ENCODE results near the gene UST.
"Not testable (repeated sequence)": the region's sequence is repeated elsewhere in the genome, so short reads cannot be mapped to it uniquely, and the experiment has no call there.

UST gene

GRCh38 chr6:148915810-148916209 lies 169.0 kb downstream of the UST start:
- no peak for DNase-seq

- DNase-seq, result not testable (repeated sequence)
Observed at GRCh38 chr6:148916485-148916884, 169.7 kb downstream of the UST start.

- DNase-seq, result no peak
Observed at GRCh38 chr6:148924226-148925012, 177.6 kb downstream of the UST start.

- DNase-seq, result no peak
Observed at GRCh38 chr6:148925701-148926100, 178.9 kb downstream of the UST start.

- DNase-seq, result no peak
Observed at GRCh38 chr6:148926478-148926877, 179.6 kb downstream of the UST start.

GRCh38 chr6:148927586-148927985 lies 180.8 kb downstream of the UST start:
- DNase-seq, result no peak

- no peak for DNase-seq
Observed at GRCh38 chr6:148928811-148929210, 182.0 kb downstream of the UST start.

GRCh38 chr6:148932208-148932607 lies 185.4 kb downstream of the UST start:
- DNase-seq, result no peak

GRCh38 chr6:148932731-148933130 lies 185.9 kb downstream of the UST start:
- no peak for DNase-seq

GRCh38 chr6:148934539-148934938 lies 187.7 kb downstream of the UST start:
- no peak for DNase-seq

GRCh38 chr6:148934961-148935360 lies 188.1 kb downstream of the UST start:
- DNase-seq, result no peak

GRCh38 chr6:148935705-148936435 lies 189.0 kb downstream of the UST start:
- DNase-seq, result no peak

GRCh38 chr6:148943451-148943850 lies 196.6 kb downstream of the UST start:
- DNase-seq, result no peak

- no peak for DNase-seq
Observed at GRCh38 chr6:148944608-148945007, 197.8 kb downstream of the UST start.

- DNase-seq, result no peak
Observed at GRCh38 chr6:148945301-148946021, 198.6 kb downstream of the UST start.

- DNase-seq, result peak; percentile 82
Observed at GRCh38 chr6:148947621-148948444, 201.0 kb downstream of the UST start.

GRCh38 chr6:148951662-148952061 lies 204.8 kb downstream of the UST start:
- no peak for DNase-seq

GRCh38 chr6:148952147-148953035 lies 205.6 kb downstream of the UST start:
- no peak for DNase-seq

GRCh38 chr6:148954461-148954860 lies 207.6 kb downstream of the UST start:
- no peak for DNase-seq

GRCh38 chr6:148954934-148955333 lies 208.1 kb downstream of the UST start:
- no peak for DNase-seq

GRCh38 chr6:148955441-148955840 lies 208.6 kb downstream of the UST start:
- DNase-seq, result no peak

GRCh38 chr6:148956163-148956562 lies 209.3 kb downstream of the UST start:
- DNase-seq, result not testable (repeated sequence)

All from stimulated activated CD4-positive, alpha-beta T cell treated with anti-CD3 and anti-CD28 coated beads, Interleukin-4, amount 100 ng/mL, for 24 hours (primary cell).